Peyer's patch (tissue), 4 donors: ENCODE data around the gene KPNA5. TPM values are rescaled to one million over a fixed set of nuclear protein-coding genes. Genes with fewer than 3 reads are reported as not detected.
A peak's percentile ranks its signal among the peaks of the same experiment; 100 is the strongest.

ENCODE experiments used
- DNase-seq, 3 donors: peaks; one replicate each; pipeline ENCODE4 v3.0.0-alpha.2; 2017 to 2019
- H3K27ac ChIP-seq, 4 donors: fragments of 200-600 bp; sonication (generic); one replicate each; pipeline ENCODE4 v1.5.1; 2016 to 2019
- H3K27me3 ChIP-seq, 2 donors: fragments of 200-600 bp; sonication (generic); one replicate each; pipeline ENCODE4 v1.5.1; 2019
- H3K36me3 ChIP-seq, 3 donors: fragments of 200-600 bp; sonication (generic); one replicate each; pipeline ENCODE4 v1.5.1; 2016 to 2019
- H3K4me1 ChIP-seq, 4 donors: fragments of 200-600 bp; sonication (generic); one replicate each; pipeline ENCODE4 v1.5.1; 2016 to 2019
- H3K4me3 ChIP-seq, 4 donors: fragments of 200-600 bp; sonication (generic); 1 replicate in 3 of 4; 2 replicates in 1 of 4; pipeline ENCODE4 v1.5.1; 2016 to 2019; ENCODE audit warnings: mild to moderate bottlenecking in 1 of 4
- H3K9me3 ChIP-seq, 4 donors: fragments of 200-600 bp; sonication (generic); one replicate each; pipeline ENCODE4 v1.5.1; 2016 to 2019; ENCODE audit warnings: mild to moderate bottlenecking in 1 of 4
- CTCF ChIP-seq, 6 experiments: fragments of 450-650 bp in 4 of 6; fragments of 200-600 bp in 2 of 6; sonication (generic) in 1 of 6; IDR thresholded peaks; one replicate each; pipeline ENCODE4 v1.5.1; 2017 to 2019; ENCODE audit warnings: antibody characterized with exemption in 6 of 6, mild to moderate bottlenecking in 3 of 6, moderate library complexity in 1 of 6
- POLR2A ChIP-seq, 2 donors: fragments of 450-650 bp; IDR thresholded peaks; one replicate each; pipeline ENCODE4 v1.5.1; 2017; ENCODE audit warnings: antibody characterized with exemption in 2 of 2, mild to moderate bottlenecking in 2 of 2, moderate library complexity in 2 of 2
- total RNA-seq, 4 donors: library from RNA; depleted of rRNA; stranded (reverse); fragments of >200 nt; gene quantifications; one replicate each; pipeline ENCODE4 v1.1.0, GENCODE V29; 2016

KPNA5 gene
- total RNA-seq, 4 donors from 2014 or later, result 2.8 to 15.7 (median 3.2) TPM

- no peak for TF ChIP-seq POLR2A (IDR thresholded peaks at IDR 0.05)
- TF ChIP-seq CTCF (IDR thresholded peaks at IDR 0.05), result no peak
- Histone ChIP-seq H3K36me3 (no peaks in the 10 kb centered on the region), H3K27ac (no peak overlapping the region), H3K4me1 (no peaks in the 10 kb centered on the region), H3K27me3 (no peaks in the 10 kb centered on the region), H3K9me3 (no peaks in the 10 kb centered on the region), H3K4me3 (no peak overlapping the region)
- DNase-seq, result no peak
These were observed 91.4 kb downstream of the KPNA5 start for GRCh38 chr6:116772450-116772849.

- Histone ChIP-seq H3K9me3 (no peaks in the 10 kb centered on the region), H3K36me3 (no peaks in the 10 kb centered on the region), H3K27me3 (no peaks in the 10 kb centered on the region), H3K4me1 (no peaks in the 10 kb centered on the region), H3K4me3 (no peak overlapping the region), H3K27ac (no peak overlapping the region)
- DNase-seq, result no peak
- no peak for TF ChIP-seq POLR2A (IDR thresholded peaks at IDR 0.05)
- no peak for TF ChIP-seq CTCF (IDR thresholded peaks at IDR 0.05)
These were observed 92.9 kb downstream of the KPNA5 start for GRCh38 chr6:116773886-116774285.

GRCh38 chr6:116779573-116780164 is 98.7 kb downstream of the KPNA5 start:
- Histone ChIP-seq H3K4me1 (no peaks in the 10 kb centered on the region), H3K4me3 (no peak overlapping the region), H3K9me3 (no peaks in the 10 kb centered on the region), H3K27ac (no peak overlapping the region), H3K36me3 (no peaks in the 10 kb centered on the region), H3K27me3 (no peaks in the 10 kb centered on the region)
- TF ChIP-seq POLR2A (IDR thresholded peaks at IDR 0.05), result no peak
- peak in 4 of 6 experiments; percentile 29 to 59 (median 44) for TF ChIP-seq CTCF (IDR thresholded peaks at IDR 0.05)
- DNase-seq, result no peak

- Histone ChIP-seq H3K27me3 (no peaks in the 10 kb centered on the region), H3K36me3 (no peaks in the 10 kb centered on the region), H3K4me3 (no peak overlapping the region), H3K27ac (no peak overlapping the region), H3K4me1 (no peaks in the 10 kb centered on the region), H3K9me3 (no peaks in the 10 kb centered on the region)
- no peak for DNase-seq
- TF ChIP-seq POLR2A (IDR thresholded peaks at IDR 0.05) (no peak), CTCF (IDR thresholded peaks at IDR 0.05) (no peak)
These were observed 102.8 kb downstream of the KPNA5 start for GRCh38 chr6:116783852-116784251.

Other genes with a start within 250 kb of the KPNA5 start
- gene CALHM6, start 219.8 kb upstream of the KPNA5 start, total RNA-seq, result 10 to 100 TPM in 1 of 4 donors, 1 to 10 TPM in 1, not detected in 2; 2.0 to 14.0 TPM
- gene CALHM5, start 169.6 kb upstream of the KPNA5 start, total RNA-seq, result under 1 TPM in 3 of 4 donors, not detected in 1; 0.09 to 0.80 (median 0.53) TPM
- not detected for gene TRAPPC3L, start 135.5 kb upstream of the KPNA5 start, total RNA-seq
- gene CALHM4, start 127.5 kb upstream of the KPNA5 start, total RNA-seq, result not detected
- 10 to 100 TPM; 13.3 to 40.4 (median 22.4) TPM for gene RWDD1, start 109.7 kb upstream of the KPNA5 start, total RNA-seq
- gene RSPH4A, start 64.7 kb upstream of the KPNA5 start, total RNA-seq, result 1 to 10 TPM in 2 of 4 donors, under 1 TPM in 2; 0.35 to 5.0 (median 1.2) TPM
- gene ZUP1, start 12.4 kb upstream of the KPNA5 start, total RNA-seq, result 10 to 100 TPM; 11.2 to 24.8 (median 14.3) TPM
- not detected for gene FAM162B, start 84.5 kb downstream of the KPNA5 start, total RNA-seq
- gene GPRC6A, start 147.9 kb downstream of the KPNA5 start, total RNA-seq, result not detected
- gene RFX6, start 196.0 kb downstream of the KPNA5 start, total RNA-seq, result 1 to 10 TPM in 3 of 4 donors, under 1 TPM in 1; 0.83 to 4.4 (median 1.9) TPM